K562 (cell line): ENCODE measurements around the gene KRT82. TPM values are rescaled to one million over a fixed set of nuclear protein-coding genes. Genes with fewer than 3 reads are reported as not detected.

Experiments
- ATAC-seq: fragments of 200-7000 bp; cut with Tn5 transposase; 3 replicates; pipeline ENCODE4 v1.9.1; 2020; ENCODE audit warnings: moderate library complexity
- BruUV-seq: library from RNA; stranded (reverse); fragments of 400-500 nt; replicated peaks from 2 replicates; lab custom pipeline; 2021; lab: Mats Ljungman, UMichigan
- CTCF ChIA-PET: fragments of 300-600 bp; formaldehyde crosslinking; extraction: SDS; loops from one replicate; lab custom pipeline; 2021; ENCODE audit warnings: low intra/inter-chr PET ratio; lab: Yijun Ruan, JAX
- POLR2A ChIA-PET: fragments of 300-600, 350-650 bp; sonication (Branson Sonifier 250); formaldehyde crosslinking; extraction: SDS; loops from one replicate; lab custom pipeline; 2021; ENCODE audit warnings: antibody characterized with exemption, inconsistent platforms; lab: Yijun Ruan, JAX
- DNase-seq, 4 experiments: peaks; one replicate each; pipeline versions ENCODE4 v3.0.0 to v3.0.0-alpha.2; 2011 to 2018; ENCODE audit warnings: low spot score in 3 of 4, mixed read lengths in 3 of 4; ENCODE audit errors: extremely low read depth in 1 of 4
- FAIRE-seq: peaks from 2 replicates; lab custom pipeline; 2011; peaks lifted over from hg19 to GRCh38; lab: Jason Lieb, UNC
- H2AFZ ChIP-seq: 2 replicates; pipeline ENCODE4 v1.6.0; 2011; ENCODE audit warnings: low read depth, low read length, control low read depth, inconsistent platforms
- H3K27ac ChIP-seq: fragments of 200-600 bp; 3 replicates; pipeline ENCODE4 v1.8.0; 2011; ENCODE audit warnings: low read depth, mild to moderate bottlenecking, control low read depth, inconsistent platforms, low read length, moderate library complexity, mixed read lengths; ENCODE audit errors: extremely low read depth
- H3K27me3 ChIP-seq, 2 experiments: fragments of 300-600 bp in 1 of 2; 2 replicates in 1 of 2; 3 replicates in 1 of 2; pipeline versions ENCODE4 v1.6.0 to v1.8.0; 2011; ENCODE audit warnings: inconsistent platforms in 2 of 2, low read length in 2 of 2, mild to moderate bottlenecking in 1 of 2, mixed read lengths in 1 of 2, moderate library complexity in 1 of 2; ENCODE audit not compliant: control insufficient read depth in 2 of 2, insufficient read depth in 2 of 2
- H3K36me3 ChIP-seq: fragments of 300-600 bp; 3 replicates; pipeline ENCODE4 v1.8.0; 2011; ENCODE audit warnings: mild to moderate bottlenecking, low read length, inconsistent platforms; ENCODE audit not compliant: control insufficient read depth, insufficient read depth
- H3K4me1 ChIP-seq, 2 experiments: fragments of 200-600 bp in 1 of 2; replicated peaks in 1 of 2; 2 replicates in 1 of 2; 3 replicates in 1 of 2; pipeline versions ENCODE4 v1.5.1 to v1.8.0; 2011; ENCODE audit warnings: inconsistent platforms in 2 of 2, low read length in 2 of 2, mild to moderate bottlenecking in 1 of 2, mixed read lengths in 1 of 2, moderate library complexity in 1 of 2; ENCODE audit not compliant: control insufficient read depth in 2 of 2, insufficient read depth in 2 of 2
- H3K4me2 ChIP-seq: 2 replicates; pipeline ENCODE4 v1.6.1; 2011; ENCODE audit warnings: low read length, control low read depth, inconsistent platforms, mixed read lengths; ENCODE audit not compliant: insufficient read depth
- H3K4me3 ChIP-seq: fragments of 200-600 bp; sonication (generic), shearing (Covaris generic); 2 replicates; pipeline ENCODE4 v1.5.1; 2016; ENCODE audit warnings: control low read depth, inconsistent platforms
- H3K79me2 ChIP-seq: fragments of 200-600 bp; 3 replicates; pipeline ENCODE4 v1.8.0; 2011; ENCODE audit warnings: low read length, inconsistent platforms; ENCODE audit not compliant: control insufficient read depth, insufficient read depth
- H3K9ac ChIP-seq, 2 experiments: 2 replicates each; pipeline versions ENCODE4 v1.6.0 to v1.6.1; 2011; ENCODE audit warnings: low read depth in 2 of 2, low read length in 2 of 2, control low read depth in 1 of 2, inconsistent platforms in 1 of 2, mild to moderate bottlenecking in 1 of 2, mixed read lengths in 1 of 2; ENCODE audit not compliant: insufficient read depth in 1 of 2
- H3K9me1 ChIP-seq: one replicate; pipeline ENCODE4 v1.6.0; 2011; ENCODE audit warnings: inconsistent platforms, mild to moderate bottlenecking, low read length, moderate library complexity; ENCODE audit not compliant: control insufficient read depth, insufficient read depth
- H3K9me3 ChIP-seq: replicated peaks from 2 replicates; pipeline ENCODE4 v1.5.1; 2011; ENCODE audit warnings: low read depth, low read length, inconsistent platforms; ENCODE audit not compliant: control insufficient read depth, insufficient read depth
- H4K20me1 ChIP-seq: replicated peaks from 2 replicates; pipeline ENCODE4 v1.6.1; 2011; ENCODE audit warnings: low read length, inconsistent platforms, mixed read lengths; ENCODE audit not compliant: control insufficient read depth, insufficient read depth
- CBFA2T2 ChIP-seq: fragments of 450-650 bp; conservative IDR thresholded peaks from 2 replicates; pipeline ENCODE4 v1.6.1; 2017; ENCODE audit warnings: mild to moderate bottlenecking
- DMBX1 ChIP-seq: fragments of 250-450 bp; sonication (Bioruptor Pico); IDR thresholded peaks from 2 replicates; pipeline ENCODE4 v1.8.0; 2022; ENCODE audit warnings: inconsistent platforms, mild to moderate bottlenecking, moderate library complexity, borderline replicate concordance
- GTF2E2 ChIP-seq: fragments of 200-800 bp; sonication (Bioruptor generic); IDR thresholded peaks from 2 replicates; pipeline ENCODE4 v1.6.1; 2016; ENCODE audit warnings: missing genetic modification characterization, missing compliant biosample characterization
- HMGN3 ChIP-seq: IDR thresholded peaks from 2 replicates; pipeline ENCODE4 v1.6.1; 2011; ENCODE audit warnings: borderline replicate concordance, low read depth, mild to moderate bottlenecking, mixed read lengths, low read length; ENCODE audit not compliant: insufficient read length; ENCODE audit errors: extremely low read depth
- KDM1A ChIP-seq, 2 experiments: fragments of 450-650 bp; IDR thresholded peaks; 2 replicates each; pipeline ENCODE4 v1.6.1; 2016; ENCODE audit warnings: mild to moderate bottlenecking in 2 of 2
- NR2F6 ChIP-seq: fragments of 450-650 bp; formaldehyde crosslinking; IDR thresholded peaks from 2 replicates; pipeline ENCODE4 v1.4.0; 2020; ENCODE audit warnings: mild to moderate bottlenecking
- POLR2A ChIP-seq: fragments of 450-650 bp; conservative IDR thresholded peaks from 2 replicates; pipeline ENCODE4 v1.6.1; 2016
- ZNF217 ChIP-seq: sonication (generic); formaldehyde crosslinking; IDR thresholded peaks from 2 replicates; pipeline ENCODE4 v1.8.0; 2022; ENCODE audit warnings: mild to moderate bottlenecking, missing genetic modification reagents
- ZNF707 ChIP-seq: fragments of 250-450 bp; sonication (Bioruptor Pico); conservative IDR thresholded peaks from 2 replicates; pipeline ENCODE4 v1.8.0; 2022; ENCODE audit warnings: inconsistent platforms, mild to moderate bottlenecking, moderate library complexity
- ZNF79 ChIP-seq: fragments of 250-450 bp; sonication (Bioruptor Pico); IDR thresholded peaks from 2 replicates; pipeline ENCODE4 v1.4.0; 2020; ENCODE audit warnings: low read depth, mild to moderate bottlenecking, moderate library complexity
- WGBS: fragments of 100-300 bp; shearing (Covaris generic); methylation state at CpG from one replicate; pipeline ENCODE4 v1.1.6; 2016; ENCODE audit warnings: low coverage, mixed read lengths; ENCODE audit not compliant: insufficient coverage; ENCODE audit errors: missing lambda C conversion rate; 5-methylcytosine and 5-hydroxymethylcytosine counted together
- in situ Hi-C: fragments of 300-500 bp; cut with MboI; formaldehyde crosslinking; loops from 4 replicates; pipeline ENCODE4 v1.15.0; 2018; ENCODE audit warnings: inconsistent platforms, mixed read lengths
- intact Hi-C: fragments of 100-400 bp; cut with micrococcal nuclease; formaldehyde crosslinking; loops from 2 replicates; pipeline ENCODE4 v1.14.2; 2022
- polyA plus RNA-seq, 8 experiments: library from polyadenylated mRNA; depleted of rRNA in 4 of 8; stranded (reverse) in 5 of 8; unstranded in 3 of 8; fragments of >200 nt; fragmentation: Nextera tagmentation in 2 of 8; fragmentation: Illumina TruSeq in 1 of 8; extraction: Ambion mirVana in 2 of 8; extraction: Trizol in 1 of 8; gene quantifications; 2 replicates each; pipeline versions ENCODE4 v1.2.1 to v1.2.3, GENCODE V29; 2011 to 2014; ENCODE audit warnings: inconsistent platforms in 1 of 8, missing spikeins in 1 of 8
- total RNA-seq, 7 experiments: library from RNA; depleted of rRNA in 6 of 7; stranded (reverse); fragments of >200 nt in 6 of 7; fragmentation: Illumina TruSeq in 2 of 7; extraction: Trizol in 2 of 7; gene quantifications; 2 replicates each; pipeline versions ENCODE4 v1.2.1 to v1.2.3, GENCODE V29; 2011 to 2021; ENCODE audit warnings: low replicate concordance in 1 of 7
- TF ChIP-seq, protein P1 (sequence below): fragments of 450-650 bp; IDR thresholded peaks from 2 replicates; pipeline ENCODE4 v1.6.1; 2016; ENCODE audit warnings: low read depth
- TF ChIP-seq, protein P2 (sequence below): fragments of 450-650 bp; formaldehyde crosslinking; IDR thresholded peaks from 2 replicates; pipeline ENCODE4 v1.4.0; 2020; ENCODE audit warnings: mild to moderate bottlenecking, moderate library complexity
- TF ChIP-seq, protein P3 (sequence below): fragments of 450-650 bp; formaldehyde crosslinking; IDR thresholded peaks from 2 replicates; pipeline ENCODE4 v1.4.0; 2020; ENCODE audit warnings: mild to moderate bottlenecking, moderate library complexity

Gene KRT82
- total and polyA plus RNA-seq, 9 of the 15 experiments (the other 6 are each of a cell fraction or from before 2014, with no cell fraction given) = not detected

DNA sequence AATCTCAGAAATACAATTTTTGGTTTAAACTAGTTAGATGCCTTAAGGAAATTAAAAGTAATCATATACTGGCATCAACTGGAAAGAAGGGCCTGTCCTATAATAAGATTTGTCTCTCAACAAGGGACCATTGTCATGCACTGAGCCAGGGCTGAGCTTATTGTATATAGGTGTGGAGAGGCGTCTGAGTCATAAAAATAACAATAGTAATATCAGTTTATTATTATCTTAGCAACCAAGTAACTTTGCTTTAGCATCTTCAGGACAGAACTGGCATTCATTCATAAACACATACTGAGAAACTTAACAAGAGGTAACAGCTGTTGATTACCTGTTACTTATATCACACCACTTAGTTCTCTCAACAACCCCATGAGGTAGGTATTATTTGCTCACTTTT is 20.9 kb upstream of the KRT82 start:
- FAIRE-seq = no peak
- no TSS peak for BruUV-seq
- TF ChIP-seq, protein P1, sequence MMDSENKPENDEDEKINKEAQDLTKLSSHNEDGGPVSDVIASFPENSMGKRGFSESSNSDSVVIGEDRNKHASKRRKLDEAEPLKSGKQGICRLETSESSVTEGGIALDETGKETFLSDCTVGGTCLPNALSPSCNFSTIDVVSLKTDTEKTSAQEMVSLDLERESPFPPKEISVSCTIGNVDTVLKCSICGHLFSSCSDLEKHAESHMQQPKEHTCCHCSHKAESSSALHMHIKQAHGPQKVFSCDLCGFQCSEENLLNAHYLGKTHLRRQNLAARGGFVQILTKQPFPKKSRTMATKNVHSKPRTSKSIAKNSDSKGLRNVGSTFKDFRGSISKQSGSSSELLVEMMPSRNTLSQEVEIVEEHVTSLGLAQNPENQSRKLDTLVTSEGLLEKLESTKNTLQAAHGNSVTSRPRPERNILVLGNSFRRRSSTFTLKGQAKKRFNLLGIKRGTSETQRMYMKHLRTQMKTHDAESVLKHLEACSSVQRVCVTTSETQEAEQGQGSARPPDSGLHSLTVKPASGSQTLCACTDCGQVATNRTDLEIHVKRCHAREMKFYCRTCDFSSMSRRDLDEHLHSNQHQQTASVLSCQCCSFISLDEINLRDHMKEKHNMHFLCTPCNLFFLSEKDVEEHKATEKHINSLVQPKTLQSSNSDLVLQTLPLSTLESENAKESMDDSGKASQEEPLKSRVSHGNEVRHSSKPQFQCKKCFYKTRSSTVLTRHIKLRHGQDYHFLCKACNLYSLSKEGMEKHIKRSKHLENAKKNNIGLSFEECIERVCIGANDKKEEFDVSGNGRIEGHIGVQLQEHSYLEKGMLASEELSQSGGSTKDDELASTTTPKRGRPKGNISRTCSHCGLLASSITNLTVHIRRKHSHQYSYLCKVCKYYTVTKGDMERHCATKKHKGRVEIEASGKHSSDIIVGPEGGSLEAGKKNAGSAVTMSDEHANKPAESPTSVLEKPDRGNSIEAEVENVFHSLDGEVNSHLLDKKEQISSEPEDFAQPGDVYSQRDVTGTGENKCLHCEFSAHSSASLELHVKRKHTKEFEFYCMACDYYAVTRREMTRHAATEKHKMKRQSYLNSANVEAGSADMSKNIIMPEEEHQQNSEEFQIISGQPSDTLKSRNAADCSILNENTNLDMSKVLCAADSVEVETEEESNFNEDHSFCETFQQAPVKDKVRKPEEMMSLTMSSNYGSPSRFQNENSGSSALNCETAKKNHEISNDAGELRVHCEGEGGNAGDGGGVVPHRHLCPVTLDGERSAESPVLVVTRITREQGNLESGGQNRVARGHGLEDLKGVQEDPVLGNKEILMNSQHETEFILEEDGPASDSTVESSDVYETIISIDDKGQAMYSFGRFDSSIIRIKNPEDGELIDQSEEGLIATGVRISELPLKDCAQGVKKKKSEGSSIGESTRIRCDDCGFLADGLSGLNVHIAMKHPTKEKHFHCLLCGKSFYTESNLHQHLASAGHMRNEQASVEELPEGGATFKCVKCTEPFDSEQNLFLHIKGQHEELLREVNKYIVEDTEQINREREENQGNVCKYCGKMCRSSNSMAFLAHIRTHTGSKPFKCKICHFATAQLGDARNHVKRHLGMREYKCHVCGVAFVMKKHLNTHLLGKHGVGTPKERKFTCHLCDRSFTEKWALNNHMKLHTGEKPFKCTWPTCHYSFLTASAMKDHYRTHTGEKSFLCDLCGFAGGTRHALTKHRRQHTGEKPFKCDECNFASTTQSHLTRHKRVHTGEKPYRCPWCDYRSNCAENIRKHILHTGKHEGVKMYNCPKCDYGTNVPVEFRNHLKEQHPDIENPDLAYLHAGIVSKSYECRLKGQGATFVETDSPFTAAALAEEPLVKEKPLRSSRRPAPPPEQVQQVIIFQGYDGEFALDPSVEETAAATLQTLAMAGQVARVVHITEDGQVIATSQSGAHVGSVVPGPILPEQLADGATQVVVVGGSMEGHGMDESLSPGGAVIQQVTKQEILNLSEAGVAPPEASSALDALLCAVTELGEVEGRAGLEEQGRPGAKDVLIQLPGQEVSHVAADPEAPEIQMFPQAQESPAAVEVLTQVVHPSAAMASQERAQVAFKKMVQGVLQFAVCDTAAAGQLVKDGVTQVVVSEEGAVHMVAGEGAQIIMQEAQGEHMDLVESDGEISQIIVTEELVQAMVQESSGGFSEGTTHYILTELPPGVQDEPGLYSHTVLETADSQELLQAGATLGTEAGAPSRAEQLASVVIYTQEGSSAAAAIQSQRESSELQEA = no peak
- TF ChIP-seq GTF2E2 (tag) = no peak
- no peak for TF ChIP-seq ZNF707 (CRISPR knock-in tag)
- TF ChIP-seq, protein P2, sequence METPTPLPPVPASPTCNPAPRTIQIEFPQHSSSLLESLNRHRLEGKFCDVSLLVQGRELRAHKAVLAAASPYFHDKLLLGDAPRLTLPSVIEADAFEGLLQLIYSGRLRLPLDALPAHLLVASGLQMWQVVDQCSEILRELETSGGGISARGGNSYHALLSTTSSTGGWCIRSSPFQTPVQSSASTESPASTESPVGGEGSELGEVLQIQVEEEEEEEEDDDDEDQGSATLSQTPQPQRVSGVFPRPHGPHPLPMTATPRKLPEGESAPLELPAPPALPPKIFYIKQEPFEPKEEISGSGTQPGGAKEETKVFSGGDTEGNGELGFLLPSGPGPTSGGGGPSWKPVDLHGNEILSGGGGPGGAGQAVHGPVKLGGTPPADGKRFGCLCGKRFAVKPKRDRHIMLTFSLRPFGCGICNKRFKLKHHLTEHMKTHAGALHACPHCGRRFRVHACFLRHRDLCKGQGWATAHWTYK (CRISPR knock-in tag) = no peak
- no peak for TF ChIP-seq CBFA2T2
- no peak for TF ChIP-seq ZNF217 (CRISPR knock-in tag)
- TF ChIP-seq ZNF79 (CRISPR knock-in tag) = no peak
- TF ChIP-seq POLR2A = no peak
- no peak for TF ChIP-seq DMBX1 (CRISPR knock-in tag)
- TF ChIP-seq, protein P3, sequence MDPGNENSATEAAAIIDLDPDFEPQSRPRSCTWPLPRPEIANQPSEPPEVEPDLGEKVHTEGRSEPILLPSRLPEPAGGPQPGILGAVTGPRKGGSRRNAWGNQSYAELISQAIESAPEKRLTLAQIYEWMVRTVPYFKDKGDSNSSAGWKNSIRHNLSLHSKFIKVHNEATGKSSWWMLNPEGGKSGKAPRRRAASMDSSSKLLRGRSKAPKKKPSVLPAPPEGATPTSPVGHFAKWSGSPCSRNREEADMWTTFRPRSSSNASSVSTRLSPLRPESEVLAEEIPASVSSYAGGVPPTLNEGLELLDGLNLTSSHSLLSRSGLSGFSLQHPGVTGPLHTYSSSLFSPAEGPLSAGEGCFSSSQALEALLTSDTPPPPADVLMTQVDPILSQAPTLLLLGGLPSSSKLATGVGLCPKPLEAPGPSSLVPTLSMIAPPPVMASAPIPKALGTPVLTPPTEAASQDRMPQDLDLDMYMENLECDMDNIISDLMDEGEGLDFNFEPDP = no peak
- TF ChIP-seq HMGN3 = no peak
- no peak for TF ChIP-seq KDM1A (IDR thresholded peaks at IDR 0.05)
- TF ChIP-seq NR2F6 (CRISPR knock-in tag) = no peak

More for the DNA sequence above, 20.9 kb upstream of the KRT82 start:
- Histone ChIP-seq H3K4me1 (no peaks in the 10 kb centered on the region), H3K4me2 (no peak overlapping the region), H3K27ac (no peak overlapping the region), H3K27me3 (peaks cover 0 to 50% of the 10 kb centered on the region in 2 experiments; a peak in 3 of 5 replicates), H4K20me1 (0 out of 2 replicates have a peak, but pooled peaks cover 2% of the 10 kb centered on the region), H3K4me3 (no peak overlapping the region), H3K9me3 (no peaks in the 10 kb centered on the region), H2AFZ (no peak overlapping the region), H3K79me2 (no peaks in the 10 kb centered on the region), H3K9me1 (no peaks in the 10 kb centered on the region), H3K36me3 (no peaks in the 10 kb centered on the region), H3K9ac (no peak overlapping the region)
- 0% methylated on average over 1 of the region's 1 CpG for WGBS
- ChIA-PET POLR2A (interaction anchor here (0.8 kb wide), 2 partner anchors 190 to 334 kb away, joined by 3 read pairs; no protein-coding TSS in a partner anchor), CTCF (no interaction called here)
- intact Hi-C loops = no loop called here
- DNase-seq (no peak), ATAC-seq (no peak)
- in situ Hi-C loops = loop anchor here (10.0 kb wide), 1 partner anchor 758 kb away; the partner anchor contains the start of genes CSAD and ZNF740
